ENCODE data around the gene RGR.

DNA sequence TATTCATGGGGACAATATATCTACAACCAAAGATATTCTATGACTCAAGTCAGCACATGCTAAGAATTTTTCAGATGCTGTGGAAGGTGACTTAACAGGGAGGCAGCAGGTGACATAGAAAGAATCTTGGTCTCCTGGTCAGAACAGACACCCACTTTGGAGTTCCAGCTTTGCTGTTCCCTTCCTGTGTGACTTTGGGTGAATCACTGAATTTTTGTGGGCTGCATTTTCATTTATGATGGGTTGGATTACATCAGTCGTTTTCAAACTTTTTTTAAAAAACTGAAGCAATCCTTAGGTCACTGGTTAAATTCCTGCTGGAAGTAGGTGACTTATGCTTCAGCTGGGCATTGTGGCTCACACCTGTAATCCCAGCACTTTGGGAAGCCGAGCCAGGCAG lies 24.9 kb downstream of the RGR start:
- TF ChIP-seq POLR2A (IDR thresholded peaks at IDR 0.05) = no peak
- TF ChIP-seq, protein P1, sequence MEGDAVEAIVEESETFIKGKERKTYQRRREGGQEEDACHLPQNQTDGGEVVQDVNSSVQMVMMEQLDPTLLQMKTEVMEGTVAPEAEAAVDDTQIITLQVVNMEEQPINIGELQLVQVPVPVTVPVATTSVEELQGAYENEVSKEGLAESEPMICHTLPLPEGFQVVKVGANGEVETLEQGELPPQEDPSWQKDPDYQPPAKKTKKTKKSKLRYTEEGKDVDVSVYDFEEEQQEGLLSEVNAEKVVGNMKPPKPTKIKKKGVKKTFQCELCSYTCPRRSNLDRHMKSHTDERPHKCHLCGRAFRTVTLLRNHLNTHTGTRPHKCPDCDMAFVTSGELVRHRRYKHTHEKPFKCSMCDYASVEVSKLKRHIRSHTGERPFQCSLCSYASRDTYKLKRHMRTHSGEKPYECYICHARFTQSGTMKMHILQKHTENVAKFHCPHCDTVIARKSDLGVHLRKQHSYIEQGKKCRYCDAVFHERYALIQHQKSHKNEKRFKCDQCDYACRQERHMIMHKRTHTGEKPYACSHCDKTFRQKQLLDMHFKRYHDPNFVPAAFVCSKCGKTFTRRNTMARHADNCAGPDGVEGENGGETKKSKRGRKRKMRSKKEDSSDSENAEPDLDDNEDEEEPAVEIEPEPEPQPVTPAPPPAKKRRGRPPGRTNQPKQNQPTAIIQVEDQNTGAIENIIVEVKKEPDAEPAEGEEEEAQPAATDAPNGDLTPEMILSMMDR (IDR thresholded peaks at IDR 0.05) = no peak

Measured in body of pancreas (tissue), 4 donors.